Fibroblast of gingiva (primary cell): ENCODE measurements around the gene IFI44.

ENCODE experiments used
- DNase-seq: peaks from one replicate; pipeline ENCODE4 v3.0.0-alpha.2; 2011; ENCODE audit warnings: low read depth

IFI44 gene

GRCh38 chr1:78712467-78713051 lies 62.9 kb downstream of the IFI44 start:
- DNase-seq = no peak

- DNase-seq = no peak
Measured at GRCh38 chr1:78713297-78713696, 63.7 kb downstream of the IFI44 start.
